Measurements from ENCODE around the gene IL17RA.

Gene IL17RA

DNA sequence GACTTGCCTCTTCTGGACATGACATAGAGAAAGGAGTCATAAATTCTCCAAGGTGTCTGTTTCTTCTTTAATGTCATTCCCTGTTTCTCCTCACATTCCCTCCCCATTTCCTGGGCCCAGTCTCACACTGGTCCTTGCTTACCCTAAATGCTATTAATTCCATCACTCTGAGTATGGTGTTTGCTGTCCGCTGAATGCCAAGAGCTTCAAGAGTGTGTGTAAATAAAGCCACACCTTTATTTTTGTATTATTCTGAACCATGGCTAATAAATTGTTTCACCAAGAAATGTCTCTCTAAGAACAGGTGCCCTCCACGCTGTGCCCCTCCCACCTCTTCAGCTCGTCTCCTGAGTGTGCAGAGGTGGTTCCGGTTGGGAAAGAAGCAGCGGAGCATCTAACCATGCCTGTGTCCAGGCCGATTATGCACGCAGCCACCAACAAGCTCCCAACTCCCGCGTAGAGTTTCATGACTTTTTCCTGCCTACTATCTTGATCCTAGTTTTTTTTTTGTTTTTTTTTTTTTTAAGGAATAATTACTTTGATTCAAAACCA is 27.8 kb downstream of the IL17RA start:
- H3K4me2 ChIP-seq (ENCODE audit: low read depth, low read length, poor library complexity, severe bottlenecking), result no peak overlapping the region
- H3K9ac ChIP-seq (ENCODE audit: low read length), result no peak overlapping the region
- H3K4me3 ChIP-seq (ENCODE audit: insufficient read depth, low read length, poor library complexity, severe bottlenecking), result no peak overlapping the region
- no peaks in the 10 kb centered on the region for H3K9me2 ChIP-seq (replicated peaks; ENCODE audit: insufficient read depth, low read length)
- no peaks in the 10 kb centered on the region for H4K20me1 ChIP-seq (ENCODE audit: low read depth, low read length)
- H3K79me2 ChIP-seq (ENCODE audit: insufficient read depth, low read length), result no peaks in the 10 kb centered on the region
- no peaks in the 10 kb centered on the region for H3K36me3 ChIP-seq (ENCODE audit: low read length)
- TF ChIP-seq, protein P1, sequence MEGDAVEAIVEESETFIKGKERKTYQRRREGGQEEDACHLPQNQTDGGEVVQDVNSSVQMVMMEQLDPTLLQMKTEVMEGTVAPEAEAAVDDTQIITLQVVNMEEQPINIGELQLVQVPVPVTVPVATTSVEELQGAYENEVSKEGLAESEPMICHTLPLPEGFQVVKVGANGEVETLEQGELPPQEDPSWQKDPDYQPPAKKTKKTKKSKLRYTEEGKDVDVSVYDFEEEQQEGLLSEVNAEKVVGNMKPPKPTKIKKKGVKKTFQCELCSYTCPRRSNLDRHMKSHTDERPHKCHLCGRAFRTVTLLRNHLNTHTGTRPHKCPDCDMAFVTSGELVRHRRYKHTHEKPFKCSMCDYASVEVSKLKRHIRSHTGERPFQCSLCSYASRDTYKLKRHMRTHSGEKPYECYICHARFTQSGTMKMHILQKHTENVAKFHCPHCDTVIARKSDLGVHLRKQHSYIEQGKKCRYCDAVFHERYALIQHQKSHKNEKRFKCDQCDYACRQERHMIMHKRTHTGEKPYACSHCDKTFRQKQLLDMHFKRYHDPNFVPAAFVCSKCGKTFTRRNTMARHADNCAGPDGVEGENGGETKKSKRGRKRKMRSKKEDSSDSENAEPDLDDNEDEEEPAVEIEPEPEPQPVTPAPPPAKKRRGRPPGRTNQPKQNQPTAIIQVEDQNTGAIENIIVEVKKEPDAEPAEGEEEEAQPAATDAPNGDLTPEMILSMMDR (IDR thresholded peaks at IDR 0.05; ENCODE audit: insufficient read depth, low read length, poor library complexity, severe bottlenecking), result no peak
- no peak for TF ChIP-seq EZH2phosphoT487 (conservative IDR thresholded peaks at IDR 0.05; ENCODE audit: low read length)
- no peaks in the 10 kb centered on the region for H3K9me3 ChIP-seq (ENCODE audit: insufficient read depth, low read length)
- no peak overlapping the region for H2AFZ ChIP-seq (ENCODE audit: low read depth, low read length, severe bottlenecking)
- no peaks in the 10 kb centered on the region for H3F3A ChIP-seq (ENCODE audit: insufficient read depth)
- H3K27ac ChIP-seq (ENCODE audit: low read depth, low read length), result no peak overlapping the region
- H3K27me3 ChIP-seq (ENCODE audit: low read length), result no peaks in the 10 kb centered on the region

DNA sequence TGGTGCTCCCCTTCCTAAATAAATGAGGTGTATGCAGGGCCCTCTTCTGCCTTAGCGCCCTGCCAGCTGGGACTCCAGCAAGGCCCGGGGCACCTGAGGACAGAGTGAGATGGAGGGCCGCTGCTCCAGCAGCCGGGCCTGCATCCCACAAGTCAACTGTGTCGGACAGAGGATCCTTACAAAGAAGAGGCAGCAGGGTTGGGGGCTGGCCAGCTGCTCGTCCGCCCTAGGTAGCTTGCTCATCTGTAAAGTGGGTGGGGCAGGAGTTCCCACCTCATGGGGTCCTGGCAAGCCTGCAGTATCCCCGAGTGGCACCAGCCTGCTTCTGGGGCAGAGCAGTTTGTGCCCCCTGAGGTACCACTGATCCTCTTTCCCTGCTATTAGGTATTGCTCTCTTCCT is 28.8 kb downstream of the IL17RA start:
- no peak overlapping the region for H3K4me2 ChIP-seq (ENCODE audit: low read depth, low read length, poor library complexity, severe bottlenecking)
- H3K27ac ChIP-seq (ENCODE audit: low read depth, low read length), result no peak overlapping the region
- H2AFZ ChIP-seq (ENCODE audit: low read depth, low read length, severe bottlenecking), result no peak overlapping the region
- H3F3A ChIP-seq (ENCODE audit: insufficient read depth), result no peaks in the 10 kb centered on the region
- TF ChIP-seq EZH2phosphoT487 (conservative IDR thresholded peaks at IDR 0.05; ENCODE audit: low read length), result no peak
- TF ChIP-seq, protein P1 (IDR thresholded peaks at IDR 0.05; ENCODE audit: insufficient read depth, low read length, poor library complexity, severe bottlenecking), result no peak
- H3K36me3 ChIP-seq (ENCODE audit: low read length), result no peaks in the 10 kb centered on the region
- H4K20me1 ChIP-seq (ENCODE audit: low read depth, low read length), result no peaks in the 10 kb centered on the region
- no peaks in the 10 kb centered on the region for H3K9me2 ChIP-seq (replicated peaks; ENCODE audit: insufficient read depth, low read length)
- H3K9ac ChIP-seq (ENCODE audit: low read length), result no peak overlapping the region
- H3K27me3 ChIP-seq (ENCODE audit: low read length), result no peaks in the 10 kb centered on the region
- H3K79me2 ChIP-seq (ENCODE audit: insufficient read depth, low read length), result no peaks in the 10 kb centered on the region
- no peak overlapping the region for H3K4me3 ChIP-seq (ENCODE audit: insufficient read depth, low read length, poor library complexity, severe bottlenecking)
- no peaks in the 10 kb centered on the region for H3K9me3 ChIP-seq (ENCODE audit: insufficient read depth, low read length)

DNA sequence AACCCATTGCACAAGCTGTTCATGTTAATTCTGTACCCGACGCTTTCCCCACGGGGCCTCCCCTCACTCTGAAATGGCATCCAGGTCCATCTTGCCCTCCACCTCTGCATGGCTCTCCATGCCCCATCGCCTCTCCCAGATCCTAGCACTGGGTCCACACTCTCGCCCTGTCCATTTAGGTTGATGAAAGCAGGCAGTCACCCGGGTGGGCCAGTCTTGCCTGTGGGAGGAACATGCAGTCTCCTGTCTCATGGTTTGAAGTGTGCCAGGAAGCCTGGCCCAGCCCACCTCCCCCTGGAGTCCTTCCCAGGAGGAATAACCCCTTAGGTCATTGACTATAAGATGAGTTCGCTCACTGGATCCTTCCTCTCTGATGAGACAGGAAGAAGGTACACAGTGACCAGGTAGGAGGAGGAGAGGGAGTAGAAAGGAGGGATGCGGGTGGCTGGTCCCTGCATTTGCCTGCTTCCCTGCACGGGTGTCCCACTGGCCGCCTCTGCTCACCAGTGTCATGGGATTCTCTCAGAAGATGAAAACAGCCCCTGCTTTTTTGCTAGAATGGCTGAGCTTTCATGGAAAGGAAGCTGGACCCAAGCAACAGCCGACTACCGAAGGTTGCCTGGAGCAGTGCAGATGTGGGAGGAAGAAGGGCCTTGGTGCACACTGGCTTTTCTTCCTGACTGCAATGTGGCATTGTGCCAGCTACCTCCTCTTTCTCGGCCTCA is 29.5 kb downstream of the IL17RA start:
- Histone ChIP-seq H3K79me2 (ENCODE audit: insufficient read depth, low read length) (no peaks in the 10 kb centered on the region), H3F3A (ENCODE audit: insufficient read depth) (no peaks in the 10 kb centered on the region), H3K9ac (ENCODE audit: low read length) (no peak overlapping the region), H3K9me2 (replicated peaks; ENCODE audit: insufficient read depth, low read length) (no peaks in the 10 kb centered on the region), H3K4me2 (ENCODE audit: low read depth, low read length, poor library complexity, severe bottlenecking) (no peak overlapping the region), H4K20me1 (ENCODE audit: low read depth, low read length) (no peaks in the 10 kb centered on the region), H3K27ac (ENCODE audit: low read depth, low read length) (no peak overlapping the region), H3K36me3 (ENCODE audit: low read length) (no peaks in the 10 kb centered on the region), H2AFZ (ENCODE audit: low read depth, low read length, severe bottlenecking) (no peak overlapping the region), H3K9me3 (ENCODE audit: insufficient read depth, low read length) (no peaks in the 10 kb centered on the region), H3K4me3 (ENCODE audit: insufficient read depth, low read length, poor library complexity, severe bottlenecking) (no peak overlapping the region), H3K27me3 (ENCODE audit: low read length) (no peaks in the 10 kb centered on the region)
- no peak for TF ChIP-seq EZH2phosphoT487 (conservative IDR thresholded peaks at IDR 0.05; ENCODE audit: low read length)
- TF ChIP-seq, protein P1 (IDR thresholded peaks at IDR 0.05; ENCODE audit: insufficient read depth, low read length, poor library complexity, severe bottlenecking), result no peak
